ENCODE results near the gene CLCN6. TPM values are rescaled to one million over a fixed set of nuclear protein-coding genes. Genes with fewer than 3 reads are reported as not detected.

CLCN6 gene, protein sequence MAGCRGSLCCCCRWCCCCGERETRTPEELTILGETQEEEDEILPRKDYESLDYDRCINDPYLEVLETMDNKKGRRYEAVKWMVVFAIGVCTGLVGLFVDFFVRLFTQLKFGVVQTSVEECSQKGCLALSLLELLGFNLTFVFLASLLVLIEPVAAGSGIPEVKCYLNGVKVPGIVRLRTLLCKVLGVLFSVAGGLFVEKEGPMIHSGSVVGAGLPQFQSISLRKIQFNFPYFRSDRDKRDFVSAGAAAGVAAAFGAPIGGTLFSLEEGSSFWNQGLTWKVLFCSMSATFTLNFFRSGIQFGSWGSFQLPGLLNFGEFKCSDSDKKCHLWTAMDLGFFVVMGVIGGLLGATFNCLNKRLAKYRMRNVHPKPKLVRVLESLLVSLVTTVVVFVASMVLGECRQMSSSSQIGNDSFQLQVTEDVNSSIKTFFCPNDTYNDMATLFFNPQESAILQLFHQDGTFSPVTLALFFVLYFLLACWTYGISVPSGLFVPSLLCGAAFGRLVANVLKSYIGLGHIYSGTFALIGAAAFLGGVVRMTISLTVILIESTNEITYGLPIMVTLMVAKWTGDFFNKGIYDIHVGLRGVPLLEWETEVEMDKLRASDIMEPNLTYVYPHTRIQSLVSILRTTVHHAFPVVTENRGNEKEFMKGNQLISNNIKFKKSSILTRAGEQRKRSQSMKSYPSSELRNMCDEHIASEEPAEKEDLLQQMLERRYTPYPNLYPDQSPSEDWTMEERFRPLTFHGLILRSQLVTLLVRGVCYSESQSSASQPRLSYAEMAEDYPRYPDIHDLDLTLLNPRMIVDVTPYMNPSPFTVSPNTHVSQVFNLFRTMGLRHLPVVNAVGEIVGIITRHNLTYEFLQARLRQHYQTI
- 10 to 100 TPM; 28.4 to 63.7 (median 30.2) TPM for total RNA-seq

DNA sequence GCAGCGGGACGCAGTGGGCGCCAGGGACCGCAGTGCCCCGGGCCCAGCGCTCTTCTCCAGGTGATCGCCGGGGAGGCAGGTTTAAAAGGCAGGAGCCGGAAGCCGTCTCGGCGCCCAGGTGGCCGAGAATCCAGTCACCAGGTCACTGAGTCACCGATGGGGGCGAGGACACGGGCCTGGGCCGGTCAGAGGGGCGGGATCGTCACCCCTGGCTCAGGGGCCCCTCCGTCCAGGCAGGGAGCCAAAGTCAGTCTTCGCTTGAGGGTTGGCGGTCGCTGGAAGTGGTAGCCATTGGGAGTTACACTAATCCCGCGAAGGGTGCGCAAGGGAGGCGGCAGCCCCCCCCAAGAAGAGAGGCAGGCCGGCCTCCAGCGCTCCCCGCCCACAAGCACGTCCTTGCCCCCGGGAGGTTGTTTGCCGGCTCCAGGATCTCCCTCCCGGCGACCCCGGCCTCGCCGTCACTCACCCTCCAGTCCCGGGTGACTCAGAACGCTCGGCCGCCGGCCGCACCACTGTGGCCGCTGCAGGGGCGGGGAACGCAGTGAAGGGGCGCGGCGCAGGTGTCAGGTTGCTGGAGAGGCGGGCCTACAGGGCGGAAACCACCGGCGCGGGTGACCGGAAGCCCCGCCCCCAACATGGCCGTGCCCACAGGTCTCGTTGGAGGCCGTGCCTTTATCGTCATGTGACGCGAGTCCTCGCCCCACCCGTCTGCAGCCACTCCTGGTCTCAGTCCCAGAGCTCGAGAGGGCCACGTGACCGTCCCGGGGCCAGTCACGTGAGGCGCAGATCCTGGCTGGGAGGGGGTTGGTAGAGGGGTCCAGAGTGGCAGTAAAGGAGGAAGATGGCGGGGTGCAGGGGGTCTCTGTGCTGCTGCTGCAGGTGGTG is at the start of gene CLCN6, which contains the start of gene MTHFR:
TSS of gene CLCN6 (plus strand) at position 770 of the 885 bp plus-strand sequence. CDS start at position 842, 72 bp downstream.
TSS of gene MTHFR (minus strand) at position 543 of the 885 bp plus-strand sequence. CDS start 2,848 bp downstream, outside the sequence.
- H3K4me3 ChIP-seq: peak within 1 kb of the TSS; percentile 71 to 83 (median 78)
- H3K27ac ChIP-seq: peak within 1 kb of the TSS; percentile 85 to 98 (median 92)
- H3K4me1 ChIP-seq: peaks cover 3 to 45% (median 25%) of the 10 kb centered on the region in 4 donors
- peaks cover 0 to 24% (median 0%) of the 10 kb centered on the region in 3 donors for H3K36me3 ChIP-seq
- H3K9me3 ChIP-seq: no peaks in the 10 kb centered on the region
- peak; percentile 92 to 97 for TF ChIP-seq POLR2A (IDR thresholded peaks at IDR 0.05)
- TF ChIP-seq, protein P1, sequence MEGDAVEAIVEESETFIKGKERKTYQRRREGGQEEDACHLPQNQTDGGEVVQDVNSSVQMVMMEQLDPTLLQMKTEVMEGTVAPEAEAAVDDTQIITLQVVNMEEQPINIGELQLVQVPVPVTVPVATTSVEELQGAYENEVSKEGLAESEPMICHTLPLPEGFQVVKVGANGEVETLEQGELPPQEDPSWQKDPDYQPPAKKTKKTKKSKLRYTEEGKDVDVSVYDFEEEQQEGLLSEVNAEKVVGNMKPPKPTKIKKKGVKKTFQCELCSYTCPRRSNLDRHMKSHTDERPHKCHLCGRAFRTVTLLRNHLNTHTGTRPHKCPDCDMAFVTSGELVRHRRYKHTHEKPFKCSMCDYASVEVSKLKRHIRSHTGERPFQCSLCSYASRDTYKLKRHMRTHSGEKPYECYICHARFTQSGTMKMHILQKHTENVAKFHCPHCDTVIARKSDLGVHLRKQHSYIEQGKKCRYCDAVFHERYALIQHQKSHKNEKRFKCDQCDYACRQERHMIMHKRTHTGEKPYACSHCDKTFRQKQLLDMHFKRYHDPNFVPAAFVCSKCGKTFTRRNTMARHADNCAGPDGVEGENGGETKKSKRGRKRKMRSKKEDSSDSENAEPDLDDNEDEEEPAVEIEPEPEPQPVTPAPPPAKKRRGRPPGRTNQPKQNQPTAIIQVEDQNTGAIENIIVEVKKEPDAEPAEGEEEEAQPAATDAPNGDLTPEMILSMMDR (IDR thresholded peaks at IDR 0.05): no peak
- H3K27me3 ChIP-seq: no peaks in the 10 kb centered on the region
- peak; percentile 99 to 100 (median 100) for DNase-seq

DNA sequence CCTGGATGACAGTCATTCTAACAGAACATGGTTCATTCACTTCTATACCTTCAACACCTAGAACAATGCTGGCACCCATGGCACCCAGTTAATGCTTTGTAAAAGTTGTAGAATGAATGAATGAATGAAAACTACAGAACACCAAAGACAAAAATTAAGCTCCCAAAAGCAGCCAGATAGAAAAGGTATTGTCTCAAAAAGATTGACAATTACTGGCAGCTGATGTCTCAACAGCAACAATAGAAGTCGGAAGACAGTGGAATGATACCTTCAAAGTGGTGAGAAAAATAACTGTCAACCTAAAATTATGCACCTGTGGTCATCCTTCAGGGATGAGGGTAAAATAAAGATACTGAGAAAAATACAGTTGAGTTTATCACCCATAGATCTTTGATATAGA is 48.9 kb upstream of the CLCN6 start:
- H3K4me1 ChIP-seq: no peaks in the 10 kb centered on the region
- H3K27ac ChIP-seq: no peak overlapping the region
- no peak overlapping the region for H3K4me3 ChIP-seq
- no peaks in the 10 kb centered on the region for H3K9me3 ChIP-seq
- H3K36me3 ChIP-seq: no peaks in the 10 kb centered on the region
- peaks cover 0 to 7% of the 10 kb centered on the region in 2 donors for H3K27me3 ChIP-seq
- no peak for TF ChIP-seq POLR2A (IDR thresholded peaks at IDR 0.05)
- TF ChIP-seq, protein P1 (IDR thresholded peaks at IDR 0.05): no peak
- no peak for DNase-seq

DNA sequence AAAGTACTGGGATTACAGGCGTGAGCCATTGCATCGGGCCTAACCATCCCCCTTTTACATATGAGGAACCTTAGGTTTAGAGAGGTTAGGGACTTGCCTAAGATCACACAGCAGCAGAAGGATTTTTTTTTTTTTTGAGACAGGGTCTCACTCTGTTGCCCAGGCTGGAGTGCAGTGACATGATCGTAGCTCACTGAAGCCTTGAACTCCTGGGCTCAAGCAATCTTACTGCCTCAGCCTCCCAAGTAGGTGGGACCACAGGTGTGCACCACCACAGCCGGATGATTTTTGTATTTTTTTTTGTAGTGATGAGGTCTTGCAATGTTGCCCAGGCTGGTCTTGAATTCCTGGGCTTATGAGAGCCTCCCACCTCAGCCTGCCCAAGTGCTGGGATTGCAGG is 46.2 kb upstream of the CLCN6 start:
- H3K9me3 ChIP-seq: no peaks in the 10 kb centered on the region
- TF ChIP-seq, protein P1 (IDR thresholded peaks at IDR 0.05): no peak
- no peak overlapping the region for H3K4me3 ChIP-seq
- H3K27ac ChIP-seq: no peak overlapping the region
- no peaks in the 10 kb centered on the region for H3K4me1 ChIP-seq
- H3K36me3 ChIP-seq: no peaks in the 10 kb centered on the region
- peaks cover 0 to 7% of the 10 kb centered on the region in 2 donors for H3K27me3 ChIP-seq
- no peak for DNase-seq

DNA sequence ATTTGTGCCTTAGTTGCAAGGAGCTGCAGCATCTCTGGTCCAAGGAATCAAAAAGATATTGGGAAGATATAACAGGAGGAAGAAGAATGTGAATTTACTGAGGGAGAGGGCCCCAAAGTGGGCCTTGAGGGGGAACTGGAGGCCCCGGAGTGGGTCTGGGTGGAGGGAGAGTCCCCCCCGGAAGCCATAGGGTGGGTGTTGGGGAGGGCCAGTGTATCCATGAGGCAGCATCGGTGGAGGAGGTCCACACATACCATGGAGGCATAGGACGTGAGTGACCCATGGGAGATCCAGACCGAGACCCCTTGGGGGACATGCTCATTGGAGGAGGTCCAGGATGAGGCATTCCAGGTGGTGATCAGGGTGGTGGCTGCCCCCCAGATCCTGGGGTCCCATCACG is 44.7 kb upstream of the CLCN6 start:
- no peak for DNase-seq
- Histone ChIP-seq H3K4me1 (no peaks in the 10 kb centered on the region), H3K4me3 (no peak overlapping the region), H3K27ac (no peak overlapping the region), H3K36me3 (no peaks in the 10 kb centered on the region), H3K9me3 (no peaks in the 10 kb centered on the region), H3K27me3 (peaks cover 0 to 7% of the 10 kb centered on the region in 2 donors)
- TF ChIP-seq POLR2A (IDR thresholded peaks at IDR 0.05): no peak
- TF ChIP-seq, protein P1 (IDR thresholded peaks at IDR 0.05): no peak

DNA sequence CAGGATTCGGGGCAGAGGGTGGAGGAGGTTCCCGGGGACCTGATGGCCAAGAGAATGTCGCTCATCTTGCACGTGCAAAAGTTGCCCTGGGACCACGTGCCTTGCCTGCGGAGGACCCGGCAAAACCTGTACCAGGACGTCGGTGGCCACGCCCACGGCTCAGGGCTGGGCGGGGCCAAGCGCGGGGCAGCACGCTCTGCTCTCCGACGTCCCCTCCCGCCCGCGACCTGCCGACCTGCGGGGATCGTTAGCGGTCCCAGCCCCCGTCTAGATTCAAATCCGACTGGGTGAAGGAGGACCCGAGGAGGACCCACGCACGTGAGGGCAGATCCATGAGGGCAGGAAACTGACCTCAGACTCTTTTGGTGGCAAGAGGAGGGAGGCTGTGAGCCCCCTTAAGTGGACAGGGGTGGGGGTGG is 44.0 kb upstream of the CLCN6 start, which contains the start of gene C1orf167:
TSS of gene C1orf167 (plus strand) at position 206 of the 419 bp plus-strand sequence. CDS start 2,208 bp downstream, outside the sequence.
- H3K4me1 ChIP-seq: no peaks in the 10 kb centered on the region
- peak within 1 kb of the TSS in 1 of 4 donors; percentile 1 for H3K4me3 ChIP-seq
- no peaks in the 10 kb centered on the region for H3K36me3 ChIP-seq
- peaks cover 0 to 7% of the 10 kb centered on the region in 2 donors for H3K27me3 ChIP-seq
- H3K27ac ChIP-seq: no peak within 1 kb of the TSS
- TF ChIP-seq, protein P1 (IDR thresholded peaks at IDR 0.05): no peak
- no peak for TF ChIP-seq POLR2A (IDR thresholded peaks at IDR 0.05)
- H3K9me3 ChIP-seq: no peaks in the 10 kb centered on the region
- DNase-seq: no peak
